ENCODE results near the gene MAGEA2B. TPM values are rescaled to one million over a fixed set of nuclear protein-coding genes. Genes with fewer than 3 reads are reported as not detected.
"Not testable (repeated sequence)": the region's sequence is repeated elsewhere in the genome, so short reads cannot be mapped to it uniquely, and the experiment has no call there.

Gene MAGEA2B
- total and polyA plus RNA-seq, 10 donors = not detected

GRCh38 chrX:152713195-152713594 lies 1.2 kb upstream of the MAGEA2B start:
- WGBS, 5 donors = no CpG with 5 or more reads among the region's 5 CpGs
- intact Hi-C loops (cut with DNase I; ENCODE audit: low total_unique reads); H3K9me3 ChIP-seq; H3K4me3 ChIP-seq; H3K27ac ChIP-seq; DNase-seq; H3K36me3 ChIP-seq; H3K4me1 ChIP-seq; H3K27me3 ChIP-seq (replicated peaks in 1 of 7): not testable (repeated sequence)

GRCh38 chrX:152725409-152725808 lies 11.0 kb downstream of the MAGEA2B start:
- DNase-seq = peak; percentile 24
- H3K9me3 ChIP-seq = no peaks in the 10 kb centered on the region
- WGBS, 5 donors = 61 to 90% (median 75%) methylated on average over 4 to 7 of the region's 7 CpGs
- TF ChIP-seq POLR2A (IDR thresholded peaks at IDR 0.05) (no peak), CTCF (IDR thresholded peaks at IDR 0.05 in 8 of 11, conservative IDR thresholded peaks at IDR 0.05 in 3 of 11) (no peak), POLR2AphosphoS5 (IDR thresholded peaks at IDR 0.05) (no peak)
- H3K27ac ChIP-seq = no peak overlapping the region
- H3K4me1 ChIP-seq = no peaks in the 10 kb centered on the region
- H3K4me3 ChIP-seq = no peak overlapping the region
- no peaks in the 10 kb centered on the region for H3K27me3 ChIP-seq (replicated peaks in 1 of 7)
- H3K36me3 ChIP-seq = no peaks in the 10 kb centered on the region
- intact Hi-C loops (cut with DNase I; ENCODE audit: low total_unique reads) = no loop called here

- intact Hi-C loops (cut with DNase I; ENCODE audit: low total_unique reads) = no loop called here
- Histone ChIP-seq H3K4me3 (no peak within 1 kb of the TSS), H3K9me3 (no peaks in the 10 kb centered on the region), H3K27ac (no peak within 1 kb of the TSS), H3K36me3 (no peaks in the 10 kb centered on the region), H3K4me1 (no peaks in the 10 kb centered on the region), H3K27me3 (replicated peaks in 1 of 7) (no peaks in the 10 kb centered on the region)
- TF ChIP-seq POLR2A (IDR thresholded peaks at IDR 0.05) (no peak), CTCF (IDR thresholded peaks at IDR 0.05 in 8 of 11, conservative IDR thresholded peaks at IDR 0.05 in 3 of 11) (no peak), POLR2AphosphoS5 (IDR thresholded peaks at IDR 0.05) (no peak)
- peak; percentile 62 for DNase-seq
- 85 to 96% (median 90%) methylated on average over 5 to 19 of the region's 21 CpGs for WGBS, 5 donors
Measured at GRCh38 chrX:152733261-152733975, 19.0 kb downstream of the MAGEA2B start, which contains the start of the genes CSAG1 and MAGEA12. Gene CSAG1, minus strand, starts transcription at chrX:152733721. Its CDS starts 1,261 bp downstream, at chrX:152732460. Gene MAGEA12, plus strand, starts transcription at chrX:152733757. Its CDS starts 2,405 bp downstream, at chrX:152736162.

- H3K9me3 ChIP-seq; H3K27me3 ChIP-seq (replicated peaks in 1 of 7); H3K27ac ChIP-seq; intact Hi-C loops (cut with DNase I; ENCODE audit: low total_unique reads); H3K4me1 ChIP-seq; H3K4me3 ChIP-seq; H3K36me3 ChIP-seq: not testable (repeated sequence)
- WGBS, 5 donors = 88 to 97% (median 91%) methylated on average over 19 to 22 of the region's 22 CpGs; no CpG with 5 or more reads in 1 of the 5 donors
- peak; percentile 36 for DNase-seq
Measured at GRCh38 chrX:152734143-152734858, 19.9 kb downstream of the MAGEA2B start.

- Histone ChIP-seq H3K36me3 (no peaks in the 10 kb centered on the region), H3K9me3 (no peaks in the 10 kb centered on the region), H3K4me3 (no peak overlapping the region), H3K4me1 (no peaks in the 10 kb centered on the region), H3K27ac (no peak overlapping the region), H3K27me3 (replicated peaks in 1 of 7) (no peaks in the 10 kb centered on the region)
- WGBS, 5 donors = 62 to 77% (median 73%) methylated on average over 2 of the region's 2 CpGs; no CpG with 5 or more reads in 1 of the 5 donors
- intact Hi-C loops (cut with DNase I; ENCODE audit: low total_unique reads) = no loop called here
- no peak for DNase-seq
- TF ChIP-seq CTCF (IDR thresholded peaks at IDR 0.05 in 8 of 11, conservative IDR thresholded peaks at IDR 0.05 in 3 of 11) = no peak
- TF ChIP-seq POLR2AphosphoS5 (IDR thresholded peaks at IDR 0.05) = no peak
- no peak for TF ChIP-seq POLR2A (IDR thresholded peaks at IDR 0.05)
Measured at GRCh38 chrX:152735101-152735500, 20.7 kb downstream of the MAGEA2B start.
